PC-9 (cell line): ENCODE measurements around the gene MYO16. TPM values are rescaled to one million over a fixed set of nuclear protein-coding genes. Genes with fewer than 3 reads are reported as not detected.

Experiments used
- BruUV-seq: library from RNA; stranded (reverse); fragments of 400-500 nt; replicated peaks from 2 replicates; lab custom pipeline; 2021; lab: Mats Ljungman, UMichigan
- CTCF ChIA-PET: fragments of 300-600 bp; sonication (Branson Sonifier 250); formaldehyde crosslinking; loops from one replicate; lab custom pipeline; 2022; ENCODE audit warnings: antibody characterized with exemption; lab: Charles Lee
- POLR2A ChIA-PET: fragments of 300-600 bp; sonication (Branson Sonifier 250); formaldehyde crosslinking; loops from one replicate; lab custom pipeline; 2022; ENCODE audit warnings: antibody characterized with exemption; ENCODE audit not compliant: unreplicated experiment; lab: Charles Lee
- DNase-seq, 2 experiments: peaks; one replicate each; pipeline versions ENCODE4 v3.0.0 to v3.0.0-alpha.2; 2015 to 2022; ENCODE audit warnings: mixed read lengths in 1 of 2
- H2AFZ ChIP-seq: fragments of 200-600 bp; sonication (generic); 2 replicates; pipeline ENCODE4 v1.8.1; 2017; ENCODE audit warnings: antibody characterized with exemption
- H3F3A ChIP-seq: fragments of 200-600 bp; sonication (generic); 2 replicates; pipeline ENCODE4 v1.8.1; 2017; ENCODE audit warnings: antibody characterized with exemption, mild to moderate bottlenecking, low read depth; ENCODE audit not compliant: insufficient read depth
- H3K27ac ChIP-seq: fragments of 200-600 bp; sonication (generic); 2 replicates; pipeline ENCODE4 v1.6.1; 2016; ENCODE audit warnings: mixed run types
- H3K27me3 ChIP-seq: fragments of 200-600 bp; sonication (generic); 2 replicates; pipeline ENCODE4 v1.6.1; 2016; ENCODE audit warnings: low read depth, mixed run types; ENCODE audit not compliant: insufficient read depth
- H3K36me3 ChIP-seq: fragments of 200-600 bp; sonication (generic); 2 replicates; pipeline ENCODE4 v1.6.1; 2016; ENCODE audit warnings: low read depth, mixed run types
- H3K4me1 ChIP-seq: fragments of 200-600 bp; sonication (generic); replicated peaks from 2 replicates; pipeline ENCODE4 v1.6.1; 2016; ENCODE audit warnings: mixed run types; ENCODE audit not compliant: insufficient read depth
- H3K4me2 ChIP-seq: fragments of 200-600 bp; sonication (generic); 2 replicates; pipeline ENCODE4 v1.6.1; 2017; ENCODE audit warnings: mixed run types
- H3K4me3 ChIP-seq: fragments of 200-600 bp; sonication (generic); 2 replicates; pipeline ENCODE4 v1.6.1; 2016; ENCODE audit warnings: mixed run types
- H3K79me2 ChIP-seq: fragments of 200-600 bp; sonication (generic); 2 replicates; pipeline ENCODE4 v1.6.1; 2017; ENCODE audit warnings: low read depth, mixed run types
- H3K9me2 ChIP-seq: fragments of 200-600 bp; sonication (generic); 2 replicates; pipeline ENCODE4 v1.8.1; 2017; ENCODE audit warnings: mild to moderate bottlenecking; ENCODE audit not compliant: insufficient read depth
- H3K9me3 ChIP-seq: fragments of 200-600 bp; sonication (generic); 2 replicates; pipeline ENCODE4 v1.8.1; 2016; ENCODE audit warnings: low read depth; ENCODE audit not compliant: insufficient read depth
- H4K20me1 ChIP-seq: fragments of 200-600 bp; sonication (generic); 2 replicates; pipeline ENCODE4 v1.8.1; 2017; ENCODE audit not compliant: insufficient read depth
- CTCF ChIP-seq: fragments of 200-600 bp; sonication (generic); conservative IDR thresholded peaks from 2 replicates; pipeline ENCODE4 v1.6.1; 2017; ENCODE audit warnings: mixed run types, antibody characterized with exemption, mild to moderate bottlenecking, moderate library complexity
- EZH2 ChIP-seq: fragments of 200-600 bp; sonication (generic); IDR thresholded peaks from 2 replicates; pipeline ENCODE4 v1.8.0; 2017; ENCODE audit warnings: antibody characterized with exemption, low read depth
- intact Hi-C: fragments of 100-400 bp; cut with micrococcal nuclease; formaldehyde crosslinking; loops from one replicate; pipeline ENCODE4 v1.10.0; 2022; ENCODE audit not compliant: unreplicated experiment
- total RNA-seq: library from RNA; stranded (reverse); gene quantifications from 2 replicates; pipeline ENCODE4 v1.2.3, GENCODE V29; 2021

The MYO16 gene
- total RNA-seq, 1 experiment from 2014 or later: 0.59 TPM

GRCh38 chr13:108895220-108895704 is 265.9 kb downstream of the MYO16 start:
- no peaks in the 10 kb centered on the region for H3K9me3 ChIP-seq
- no peaks in the 10 kb centered on the region for H3K79me2 ChIP-seq
- H4K20me1 ChIP-seq: no peaks in the 10 kb centered on the region
- H2AFZ ChIP-seq: no peak overlapping the region
- H3K4me3 ChIP-seq: no peak overlapping the region
- TF ChIP-seq CTCF (peak; percentile 78), EZH2 (no peak)
- H3K4me2 ChIP-seq: peak overlapping the region; percentile 33
- intact Hi-C loops: no loop called here
- no peak overlapping the region for H3K27ac ChIP-seq
- no peaks in the 10 kb centered on the region for H3K27me3 ChIP-seq
- no TSS peak for BruUV-seq
- H3K9me2 ChIP-seq: no peaks in the 10 kb centered on the region
- H3K36me3 ChIP-seq: no peaks in the 10 kb centered on the region
- CTCF ChIA-PET: interaction anchor here (0.6 to 1.2 kb wide), 2 partner anchors 286 to 555 kb away, joined by 3 to 7 read pairs; no protein-coding TSS in a partner anchor
- no peaks in the 10 kb centered on the region for H3F3A ChIP-seq
- peak in 1 of 2 experiments; percentile 78 for DNase-seq
- POLR2A ChIA-PET: no interaction called here
- H3K4me1 ChIP-seq: peaks cover 7% of the 10 kb centered on the region

- ChIA-PET POLR2A (no interaction called here), CTCF (interaction anchor here (0.8 kb wide), 1 partner anchor 20 kb away, joined by 11 read pairs; no protein-coding TSS in a partner anchor)
- no peak for DNase-seq
- no peak for TF ChIP-seq EZH2
- no peak for TF ChIP-seq CTCF
- Histone ChIP-seq H3K27ac (no peak overlapping the region), H2AFZ (no peak overlapping the region), H3K4me2 (no peak overlapping the region), H3K4me1 (peaks cover 15% of the 10 kb centered on the region), H3K9me3 (no peaks in the 10 kb centered on the region; the same call in 1 of the 2 replicates), H3K9me2 (no peaks in the 10 kb centered on the region), H3K4me3 (no peak overlapping the region), H3K27me3 (no peaks in the 10 kb centered on the region), H4K20me1 (no peaks in the 10 kb centered on the region), H3K36me3 (no peaks in the 10 kb centered on the region), H3F3A (peaks cover 7% of the 10 kb centered on the region; the same call in 1 of the 2 replicates), H3K79me2 (no peaks in the 10 kb centered on the region)
- intact Hi-C loops: loop anchor here (2.0 kb wide), 2 partner anchors 575 to 671 kb away; no protein-coding TSS in a partner anchor
- BruUV-seq: no TSS peak
Measured at GRCh38 chr13:108897955-108898354, 268.5 kb downstream of the MYO16 start.

- ChIA-PET POLR2A (no interaction called here), CTCF (interaction anchor here (0.7 kb wide), 1 partner anchor 40 kb away, joined by 3 read pairs; no protein-coding TSS in a partner anchor)
- Histone ChIP-seq H3K4me2 (peak overlapping the region; percentile 18), H2AFZ (no peak overlapping the region), H3K36me3 (no peaks in the 10 kb centered on the region), H3K27me3 (no peaks in the 10 kb centered on the region), H3K9me2 (no peaks in the 10 kb centered on the region), H3K4me1 (peaks cover 11% of the 10 kb centered on the region; the same call in 1 of the 2 replicates), H3K9me3 (no peaks in the 10 kb centered on the region; the same call in 1 of the 2 replicates), H3F3A (peaks cover 7% of the 10 kb centered on the region; the same call in 1 of the 2 replicates), H3K4me3 (no peak overlapping the region), H4K20me1 (no peaks in the 10 kb centered on the region), H3K79me2 (no peaks in the 10 kb centered on the region), H3K27ac (peak overlapping the region; percentile 53)
- BruUV-seq: no TSS peak
- DNase-seq: peak in 1 of 2 experiments; percentile 62
- no peak for TF ChIP-seq EZH2
- TF ChIP-seq CTCF: no peak
- intact Hi-C loops: no loop called here
Measured at GRCh38 chr13:108902405-108903155, 273.2 kb downstream of the MYO16 start.
